ENCODE measurements around the gene KLHL2. TPM values are rescaled to one million over a fixed set of nuclear protein-coding genes. Genes with fewer than 3 reads are reported as not detected.

KLHL2 gene
- total RNA-seq, 1 donor from 2014 or later, result 10.6 TPM

DNA sequence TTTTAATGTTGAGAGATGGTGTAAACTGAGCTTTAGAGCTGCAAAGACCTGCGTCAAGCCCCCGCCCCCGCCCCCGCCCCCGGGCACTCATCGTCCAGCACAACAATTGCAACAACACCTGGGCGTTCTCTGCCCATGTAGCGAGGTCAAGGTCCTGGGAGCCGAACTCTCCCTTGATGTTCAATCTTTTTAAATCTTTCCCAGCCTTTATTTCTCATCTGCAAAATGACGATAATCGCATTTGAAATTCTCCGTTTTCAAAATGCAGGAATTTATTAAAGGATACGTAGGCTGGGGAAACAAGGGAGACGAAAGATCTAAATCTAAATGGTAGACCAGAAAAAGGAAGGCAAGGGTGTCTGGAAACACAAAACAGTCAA, 119.5 kb downstream of the KLHL2 start:
- peaks cover 3% of the 10 kb centered on the region for H3K27me3 Mint-ChIP-seq (ENCODE audit: unreplicated experiment)
- no peak for DNase-seq (ENCODE audit: low spot score)
- TF ChIP-seq CTCF (IDR thresholded peaks at IDR 0.05; ENCODE audit: unreplicated experiment), result no peak
- H3K4me3 Mint-ChIP-seq (ENCODE audit: unreplicated experiment), result no peak overlapping the region
- H3K4me1 Mint-ChIP-seq (ENCODE audit: unreplicated experiment), result peaks cover 22% of the 10 kb centered on the region
- H3K27ac Mint-ChIP-seq (ENCODE audit: unreplicated experiment), result no peak overlapping the region
- H3K36me3 Mint-ChIP-seq (ENCODE audit: low read depth, unreplicated experiment), result peaks cover 13% of the 10 kb centered on the region
- no peaks in the 10 kb centered on the region for H3K9me3 Mint-ChIP-seq (ENCODE audit: unreplicated experiment)

DNA sequence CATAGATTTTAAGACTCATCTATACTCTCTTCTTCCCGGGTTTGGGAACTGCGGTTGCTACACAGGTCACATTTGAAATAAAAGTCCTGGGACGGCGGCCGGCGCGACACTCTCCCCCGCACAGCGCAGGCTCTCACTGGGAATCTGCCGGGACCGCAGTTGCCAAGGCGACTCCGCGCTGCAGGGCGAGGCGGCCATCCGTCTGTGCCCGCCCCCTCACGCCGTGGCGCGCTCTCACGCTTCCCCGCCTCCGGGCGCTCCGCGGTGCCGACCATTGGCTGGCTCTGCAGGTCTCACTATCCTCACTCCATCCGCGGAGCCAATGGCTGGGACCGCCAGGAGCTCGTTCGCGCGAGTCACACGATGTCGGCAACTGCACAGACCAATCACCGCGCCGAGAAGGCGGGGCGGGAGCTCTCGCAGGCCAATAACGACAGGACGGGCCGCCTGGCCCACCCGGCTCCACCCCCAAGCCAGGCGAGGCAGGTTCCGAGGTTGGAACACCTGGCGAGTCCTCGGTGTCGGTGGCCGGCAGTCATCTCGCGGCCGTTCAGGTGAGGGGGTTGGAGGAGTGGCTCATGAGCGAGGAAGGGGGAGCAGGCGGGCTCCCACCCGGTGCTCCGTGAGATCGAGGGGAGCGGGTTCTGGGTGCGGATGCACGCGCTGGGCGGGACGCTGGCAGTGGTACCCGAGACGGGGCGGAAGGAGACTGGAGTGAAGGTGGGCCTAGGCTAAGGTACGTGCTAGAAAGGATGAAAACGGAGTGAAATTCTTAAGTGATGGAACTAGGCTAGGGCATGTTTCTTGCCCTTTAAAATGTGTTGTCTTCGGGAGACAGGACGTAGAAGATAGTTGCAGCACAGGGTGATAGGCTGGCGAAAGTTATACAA, 120.1 kb downstream of the KLHL2 start, which contains the start of gene MSMO1:
Gene MSMO1 (plus strand): TSS at position 459 of the 890 bp plus-strand sequence. CDS start 5,702 bp downstream, outside the sequence.
- H3K27me3 Mint-ChIP-seq (ENCODE audit: unreplicated experiment), result peaks cover 3% of the 10 kb centered on the region
- peak; percentile 97 for DNase-seq (ENCODE audit: low spot score)
- H3K4me1 Mint-ChIP-seq (ENCODE audit: unreplicated experiment), result peaks cover 28% of the 10 kb centered on the region
- no peak within 1 kb of the TSS for H3K27ac Mint-ChIP-seq (ENCODE audit: unreplicated experiment)
- no peaks in the 10 kb centered on the region for H3K9me3 Mint-ChIP-seq (ENCODE audit: unreplicated experiment)
- H3K4me3 Mint-ChIP-seq (ENCODE audit: unreplicated experiment), result no peak within 1 kb of the TSS
- peaks cover 18% of the 10 kb centered on the region for H3K36me3 Mint-ChIP-seq (ENCODE audit: low read depth, unreplicated experiment)
- TF ChIP-seq CTCF (IDR thresholded peaks at IDR 0.05; ENCODE audit: unreplicated experiment), result no peak

- no peak for TF ChIP-seq CTCF (IDR thresholded peaks at IDR 0.05; ENCODE audit: unreplicated experiment)
- no peaks in the 10 kb centered on the region for H3K9me3 Mint-ChIP-seq (ENCODE audit: unreplicated experiment)
- peaks cover 31% of the 10 kb centered on the region for H3K4me1 Mint-ChIP-seq (ENCODE audit: unreplicated experiment)
- H3K27ac Mint-ChIP-seq (ENCODE audit: unreplicated experiment), result no peak overlapping the region
- peaks cover 19% of the 10 kb centered on the region for H3K36me3 Mint-ChIP-seq (ENCODE audit: low read depth, unreplicated experiment)
- H3K4me3 Mint-ChIP-seq (ENCODE audit: unreplicated experiment), result no peak overlapping the region
- peaks cover 3% of the 10 kb centered on the region for H3K27me3 Mint-ChIP-seq (ENCODE audit: unreplicated experiment)
- DNase-seq (ENCODE audit: low spot score), result no peak
Measured at GRCh38 chr4:165328101-165328425, 120.7 kb downstream of the KLHL2 start.

GRCh38 chr4:165328708-165329107, 121.3 kb downstream of the KLHL2 start:
- Mint-ChIP-seq H3K36me3 (ENCODE audit: low read depth, unreplicated experiment) (peaks cover 19% of the 10 kb centered on the region), H3K4me1 (ENCODE audit: unreplicated experiment) (peaks cover 31% of the 10 kb centered on the region), H3K9me3 (ENCODE audit: unreplicated experiment) (no peaks in the 10 kb centered on the region), H3K4me3 (ENCODE audit: unreplicated experiment) (no peak overlapping the region), H3K27ac (ENCODE audit: unreplicated experiment) (no peak overlapping the region), H3K27me3 (ENCODE audit: unreplicated experiment) (no peaks in the 10 kb centered on the region)
- TF ChIP-seq CTCF (IDR thresholded peaks at IDR 0.05; ENCODE audit: unreplicated experiment), result no peak
- DNase-seq (ENCODE audit: low spot score), result no peak

DNA sequence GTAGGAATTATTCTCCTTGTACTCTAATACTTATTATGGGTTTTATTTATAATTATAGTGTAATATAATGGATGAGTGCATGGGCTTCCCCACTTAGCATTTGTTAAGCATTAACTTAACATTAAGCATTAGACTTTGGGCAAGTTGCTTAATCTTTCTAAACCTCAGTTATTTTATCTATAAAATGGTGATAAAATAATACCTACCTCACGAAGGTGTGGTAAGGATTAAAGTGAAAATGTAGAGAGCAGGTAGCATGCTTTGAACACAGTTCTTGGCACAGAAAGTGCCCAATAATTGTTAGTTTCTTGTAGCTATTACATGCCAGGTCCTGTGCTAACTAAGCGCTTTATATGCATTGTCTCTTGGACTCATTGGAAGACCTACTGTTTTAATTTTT, 122.7 kb downstream of the KLHL2 start:
- Mint-ChIP-seq H3K4me3 (ENCODE audit: unreplicated experiment) (peak overlapping the region; percentile 80), H3K4me1 (ENCODE audit: unreplicated experiment) (peaks cover 33% of the 10 kb centered on the region), H3K27ac (ENCODE audit: unreplicated experiment) (no peak overlapping the region), H3K36me3 (ENCODE audit: low read depth, unreplicated experiment) (peaks cover 19% of the 10 kb centered on the region), H3K27me3 (ENCODE audit: unreplicated experiment) (no peaks in the 10 kb centered on the region), H3K9me3 (ENCODE audit: unreplicated experiment) (no peaks in the 10 kb centered on the region)
- TF ChIP-seq CTCF (IDR thresholded peaks at IDR 0.05; ENCODE audit: unreplicated experiment), result no peak
- no peak for DNase-seq (ENCODE audit: low spot score)
